Body of pancreas (tissue), 4 donors: Measurements from ENCODE around the gene HSPA14. TPM values are rescaled to one million over a fixed set of nuclear protein-coding genes. Genes with fewer than 3 reads are reported as not detected.

Experiments
- ATAC-seq: fragments of 150-250 bp; one replicate; pipeline ENCODE4 v1.9.1; 2016
- DNase-seq, 4 donors: peaks; one replicate each; pipeline ENCODE4 v3.0.0-alpha.2; 2019
- H3K27ac ChIP-seq, 4 donors: fragments of 200-600 bp; sonication (generic); 1 replicate in 3 of 4; 2 replicates in 1 of 4; pipeline versions ENCODE4 v1.5.1 to v1.6.1; 2016 to 2019; ENCODE audit warnings: mild to moderate bottlenecking in 1 of 4, mixed read lengths in 1 of 4, moderate library complexity in 1 of 4
- H3K27me3 ChIP-seq, 2 donors: fragments of 200-600 bp; sonication (generic); one replicate each; pipeline ENCODE4 v1.6.0; 2016; ENCODE audit warnings: mild to moderate bottlenecking in 1 of 2
- H3K36me3 ChIP-seq, 2 donors: fragments of 200-600 bp; sonication (generic); replicated peaks in 1 of 2; 2 replicates each; pipeline ENCODE4 v1.5.1; 2016; ENCODE audit warnings: low read depth in 2 of 2; ENCODE audit not compliant: insufficient read depth in 1 of 2
- H3K4me1 ChIP-seq: fragments of 200-600 bp; sonication (generic); one replicate; pipeline ENCODE4 v1.6.0; 2016
- H3K4me3 ChIP-seq, 2 donors: fragments of 200-600 bp; sonication (generic); 1 replicate in 1 of 2; 2 replicates in 1 of 2; pipeline ENCODE4 v1.5.1; 2016 to 2019
- H3K9me3 ChIP-seq, 3 donors: fragments of 200-600 bp; sonication (generic); 1 replicate in 2 of 3; 2 replicates in 1 of 3; pipeline ENCODE4 v1.5.1; 2016
- CTCF ChIP-seq, 7 experiments: fragments of 450-650 bp in 4 of 7; fragments of 200-600 bp in 3 of 7; sonication (generic) in 3 of 7; IDR thresholded peaks; one replicate each; pipeline ENCODE4 v1.5.1; 2016 to 2019; ENCODE audit warnings: antibody characterized with exemption in 7 of 7
- POLR2A ChIP-seq, 3 donors: fragments of 450-650 bp; IDR thresholded peaks; one replicate each; pipeline ENCODE4 v1.6.1; 2016; ENCODE audit warnings: antibody characterized with exemption in 3 of 3, mild to moderate bottlenecking in 2 of 3
- WGBS, 2 donors: methylation state at CpG; one replicate each; pipeline ENCODE4 v1.1.5; 2017; 5-methylcytosine and 5-hydroxymethylcytosine counted together
- intact Hi-C: fragments of 100-400 bp; cut with DNase I; formaldehyde crosslinking; loops from one replicate; pipeline ENCODE4 v1.15.1; 2023
- total RNA-seq, 2 donors: library from RNA; depleted of rRNA; stranded (reverse); fragments of >200 nt; gene quantifications; one replicate each; pipeline ENCODE4 v1.1.0, GENCODE V29; 2016

HSPA14 gene
- total RNA-seq, 2 donors from 2014 or later: 6.6 to 7.8 TPM

- no peaks in the 10 kb centered on the region for H3K9me3 ChIP-seq
- no peak overlapping the region for H3K4me3 ChIP-seq
- intact Hi-C loops: no loop called here
- no peaks in the 10 kb centered on the region for H3K27me3 ChIP-seq
- no peaks in the 10 kb centered on the region for H3K36me3 ChIP-seq
- TF ChIP-seq CTCF (IDR thresholded peaks at IDR 0.05): no peak
- TF ChIP-seq POLR2A (IDR thresholded peaks at IDR 0.05): no peak
- H3K4me1 ChIP-seq: peaks cover 23% of the 10 kb centered on the region
- DNase-seq (no peak), ATAC-seq (no peak)
- no peak overlapping the region for H3K27ac ChIP-seq
- WGBS, 2 donors: 95 to 96% methylated on average over 2 of the region's 2 CpGs
These were observed 1.9 kb upstream of the HSPA14 start for GRCh38 chr10:14836208-14836607.

- intact Hi-C loops: no loop called here
- Histone ChIP-seq H3K4me3 (peak overlapping the region; percentile 41 to 53), H3K27ac (peak overlapping the region; percentile 93 to 97 (median 96)), H3K27me3 (no peaks in the 10 kb centered on the region), H3K4me1 (peaks cover 23% of the 10 kb centered on the region), H3K9me3 (no peaks in the 10 kb centered on the region), H3K36me3 (peaks cover 0 to 3% of the 10 kb centered on the region in 2 donors)
- TF ChIP-seq CTCF (IDR thresholded peaks at IDR 0.05) (no peak), POLR2A (IDR thresholded peaks at IDR 0.05) (no peak)
- ATAC-seq: no peak
- WGBS, 2 donors: 9 to 17% methylated on average over 14 of the region's 14 CpGs
- no peak for DNase-seq
These were observed 926 bp upstream of the HSPA14 start for GRCh38 chr10:14837003-14837756.

GRCh38 chr10:14838582-14839304 is 637 bp downstream of the HSPA14 start:
- Histone ChIP-seq H3K36me3 (peaks cover 0 to 8% of the 10 kb centered on the region in 2 donors), H3K9me3 (no peaks in the 10 kb centered on the region), H3K27ac (peak overlapping the region; percentile 91 to 97 (median 96)), H3K4me1 (peaks cover 23% of the 10 kb centered on the region), H3K4me3 (peak overlapping the region; percentile 67 to 94), H3K27me3 (no peaks in the 10 kb centered on the region)
- DNase-seq (peak; percentile 32 to 45 (median 39)), ATAC-seq (no peak)
- no peak for TF ChIP-seq CTCF (IDR thresholded peaks at IDR 0.05)
- TF ChIP-seq POLR2A (IDR thresholded peaks at IDR 0.05): no peak
- 0% methylated on average over 14 to 59 of the region's 60 CpGs for WGBS, 2 donors
- intact Hi-C loops: no loop called here

- DNase-seq: peak in 2 of 4 donors; percentile 21 to 24
- TF ChIP-seq CTCF (IDR thresholded peaks at IDR 0.05) (no peak), POLR2A (IDR thresholded peaks at IDR 0.05) (peak in 1 of 3 donors; percentile 3)
- no peaks in the 10 kb centered on the region for H3K9me3 ChIP-seq
- WGBS, 2 donors: 5 to 7% methylated on average over 14 of the region's 14 CpGs
- no peaks in the 10 kb centered on the region for H3K27me3 ChIP-seq
- H3K4me1 ChIP-seq: peaks cover 23% of the 10 kb centered on the region
- intact Hi-C loops: no loop called here
- no peak for ATAC-seq
- peaks cover 0 to 12% of the 10 kb centered on the region in 2 donors for H3K36me3 ChIP-seq
- H3K27ac ChIP-seq: peak overlapping the region in 3 of 4 donors; percentile 95 to 97 (median 97)
- H3K4me3 ChIP-seq: peak overlapping the region; percentile 67 to 94
These were observed 1.2 kb downstream of the HSPA14 start for GRCh38 chr10:14839305-14839695.
